Activated naive CD8-positive, alpha-beta T cell treated with anti-CD3 and anti-CD28 coated beads, Interleukin-2, amount 50 U/mL, for 24 hours (primary cell): Measurements from ENCODE around the gene NXNL1.

Experiments used
- ATAC-seq: fragments of 150-1000 bp; cut with Tn5 transposase; one replicate; pipeline ENCODE4 v1.10.0; 2021
- DNase-seq: peaks from one replicate; pipeline ENCODE4 v3.0.0; 2021
- H3K27ac Mint-ChIP-seq: one replicate; pipeline ENCODE4 v1.8.0; 2021; ENCODE audit warnings: mild to moderate bottlenecking, mixed read lengths
- H3K27me3 Mint-ChIP-seq: one replicate; pipeline ENCODE4 v1.8.0; 2021; ENCODE audit warnings: mixed read lengths
- H3K36me3 Mint-ChIP-seq: one replicate; pipeline ENCODE4 v1.8.0; 2021; ENCODE audit warnings: low read depth, mixed read lengths
- H3K4me1 Mint-ChIP-seq: one replicate; pipeline ENCODE4 v1.8.0; 2021; ENCODE audit warnings: mixed read lengths
- H3K4me3 Mint-ChIP-seq: one replicate; pipeline ENCODE4 v1.8.0; 2021; ENCODE audit warnings: mild to moderate bottlenecking, moderate library complexity, mixed read lengths
- H3K9me3 Mint-ChIP-seq: one replicate; pipeline ENCODE4 v1.8.0; 2021; ENCODE audit warnings: mixed read lengths

NXNL1 gene

GRCh38 chr19:17473041-17473440 is 12.3 kb upstream of the NXNL1 start:
- Mint-ChIP-seq H3K4me1 (peaks cover 24% of the 10 kb centered on the region), H3K4me3 (no peak overlapping the region), H3K9me3 (no peaks in the 10 kb centered on the region), H3K27me3 (no peaks in the 10 kb centered on the region), H3K36me3 (no peaks in the 10 kb centered on the region), H3K27ac (no peak overlapping the region)
- ATAC-seq (no peak), DNase-seq (no peak)

GRCh38 chr19:17471410-17472125 is 10.8 kb upstream of the NXNL1 start:
- DNase-seq (no peak), ATAC-seq (no peak)
- H3K27me3 Mint-ChIP-seq: no peaks in the 10 kb centered on the region
- H3K9me3 Mint-ChIP-seq: no peaks in the 10 kb centered on the region
- no peaks in the 10 kb centered on the region for H3K36me3 Mint-ChIP-seq
- peak overlapping the region; percentile 91 for H3K4me3 Mint-ChIP-seq
- H3K27ac Mint-ChIP-seq: no peak overlapping the region
- peaks cover 24% of the 10 kb centered on the region for H3K4me1 Mint-ChIP-seq

- peak; percentile 89 for ATAC-seq
- H3K4me1 Mint-ChIP-seq: peaks cover 30% of the 10 kb centered on the region
- H3K27me3 Mint-ChIP-seq: no peaks in the 10 kb centered on the region
- H3K36me3 Mint-ChIP-seq: no peaks in the 10 kb centered on the region
- peak within 1 kb of the TSS; percentile 91 for H3K4me3 Mint-ChIP-seq
- H3K27ac Mint-ChIP-seq: peak within 1 kb of the TSS; percentile 94
- no peaks in the 10 kb centered on the region for H3K9me3 Mint-ChIP-seq
- DNase-seq: peak; percentile 92
Observed at GRCh38 chr19:17470068-17470841, 9.5 kb upstream of the NXNL1 start, which contains the start of gene SLC27A1. Gene SLC27A1, plus strand, starts transcription at chr19:17470524. Its CDS starts 17 bp downstream, at chr19:17470541.

- peak; percentile 84 for DNase-seq
- H3K9me3 Mint-ChIP-seq: no peaks in the 10 kb centered on the region
- H3K27me3 Mint-ChIP-seq: no peaks in the 10 kb centered on the region
- peak overlapping the region; percentile 91 for H3K4me3 Mint-ChIP-seq
- peak overlapping the region; percentile 94 for H3K27ac Mint-ChIP-seq
- peaks cover 30% of the 10 kb centered on the region for H3K4me1 Mint-ChIP-seq
- H3K36me3 Mint-ChIP-seq: no peaks in the 10 kb centered on the region
- ATAC-seq: peak; percentile 84
Observed at GRCh38 chr19:17469481-17470067, 8.8 kb upstream of the NXNL1 start.

GRCh38 chr19:17469092-17469480 is 8.4 kb upstream of the NXNL1 start:
- H3K4me3 Mint-ChIP-seq: peak overlapping the region; percentile 91
- no peak overlapping the region for H3K27ac Mint-ChIP-seq
- no peaks in the 10 kb centered on the region for H3K9me3 Mint-ChIP-seq
- ATAC-seq: no peak
- no peaks in the 10 kb centered on the region for H3K36me3 Mint-ChIP-seq
- DNase-seq: no peak
- H3K27me3 Mint-ChIP-seq: no peaks in the 10 kb centered on the region
- H3K4me1 Mint-ChIP-seq: peaks cover 30% of the 10 kb centered on the region

- DNase-seq: no peak
- H3K27ac Mint-ChIP-seq: no peak overlapping the region
- ATAC-seq: no peak
- H3K4me3 Mint-ChIP-seq: peak overlapping the region; percentile 91
- H3K36me3 Mint-ChIP-seq: no peaks in the 10 kb centered on the region
- H3K27me3 Mint-ChIP-seq: no peaks in the 10 kb centered on the region
- no peaks in the 10 kb centered on the region for H3K9me3 Mint-ChIP-seq
- H3K4me1 Mint-ChIP-seq: peaks cover 30% of the 10 kb centered on the region
Observed at GRCh38 chr19:17468302-17469091, 7.8 kb upstream of the NXNL1 start.

- Mint-ChIP-seq H3K9me3 (no peaks in the 10 kb centered on the region), H3K27me3 (no peaks in the 10 kb centered on the region), H3K27ac (no peak overlapping the region), H3K4me3 (no peak overlapping the region), H3K36me3 (no peaks in the 10 kb centered on the region), H3K4me1 (peaks cover 22% of the 10 kb centered on the region)
- no peak for ATAC-seq
- no peak for DNase-seq
Observed at GRCh38 chr19:17467471-17468301, 7.0 kb upstream of the NXNL1 start.

GRCh38 chr19:17466487-17466850 is 5.7 kb upstream of the NXNL1 start:
- no peak for DNase-seq
- H3K27ac Mint-ChIP-seq: no peak overlapping the region
- H3K9me3 Mint-ChIP-seq: no peaks in the 10 kb centered on the region
- no peak for ATAC-seq
- H3K4me1 Mint-ChIP-seq: peaks cover 22% of the 10 kb centered on the region
- H3K27me3 Mint-ChIP-seq: no peaks in the 10 kb centered on the region
- no peaks in the 10 kb centered on the region for H3K36me3 Mint-ChIP-seq
- no peak overlapping the region for H3K4me3 Mint-ChIP-seq

GRCh38 chr19:17458970-17459369 is 1.8 kb downstream of the NXNL1 start:
- no peak overlapping the region for H3K4me3 Mint-ChIP-seq
- DNase-seq: no peak
- peaks cover 43% of the 10 kb centered on the region for H3K27me3 Mint-ChIP-seq
- no peaks in the 10 kb centered on the region for H3K36me3 Mint-ChIP-seq
- H3K27ac Mint-ChIP-seq: no peak overlapping the region
- H3K9me3 Mint-ChIP-seq: no peaks in the 10 kb centered on the region
- no peaks in the 10 kb centered on the region for H3K4me1 Mint-ChIP-seq
- ATAC-seq: no peak

- H3K27ac Mint-ChIP-seq: no peak overlapping the region
- DNase-seq (no peak), ATAC-seq (no peak)
- no peak overlapping the region for H3K4me3 Mint-ChIP-seq
- peaks cover 49% of the 10 kb centered on the region for H3K27me3 Mint-ChIP-seq
- H3K36me3 Mint-ChIP-seq: no peaks in the 10 kb centered on the region
- no peaks in the 10 kb centered on the region for H3K9me3 Mint-ChIP-seq
- H3K4me1 Mint-ChIP-seq: peaks cover 4% of the 10 kb centered on the region
Observed at GRCh38 chr19:17457616-17458015, 3.1 kb downstream of the NXNL1 start.

- Mint-ChIP-seq H3K9me3 (no peaks in the 10 kb centered on the region), H3K36me3 (no peaks in the 10 kb centered on the region), H3K4me1 (peaks cover 8% of the 10 kb centered on the region), H3K4me3 (no peak overlapping the region), H3K27me3 (peaks cover 49% of the 10 kb centered on the region), H3K27ac (no peak overlapping the region)
- DNase-seq: no peak
- no peak for ATAC-seq
Observed at GRCh38 chr19:17456127-17456526, 4.6 kb downstream of the NXNL1 start.

- ATAC-seq (no peak), DNase-seq (no peak)
- H3K27ac Mint-ChIP-seq: no peak overlapping the region
- H3K4me1 Mint-ChIP-seq: peaks cover 14% of the 10 kb centered on the region
- peaks cover 49% of the 10 kb centered on the region for H3K27me3 Mint-ChIP-seq
- no peaks in the 10 kb centered on the region for H3K36me3 Mint-ChIP-seq
- H3K9me3 Mint-ChIP-seq: no peaks in the 10 kb centered on the region
- H3K4me3 Mint-ChIP-seq: no peak overlapping the region
Observed at GRCh38 chr19:17455308-17456123, 5.2 kb downstream of the NXNL1 start.

GRCh38 chr19:17454576-17455071 is 6.1 kb downstream of the NXNL1 start:
- Mint-ChIP-seq H3K36me3 (no peaks in the 10 kb centered on the region), H3K27ac (no peak overlapping the region), H3K27me3 (peaks cover 46% of the 10 kb centered on the region), H3K4me1 (peaks cover 22% of the 10 kb centered on the region), H3K9me3 (no peaks in the 10 kb centered on the region), H3K4me3 (no peak overlapping the region)
- no peak for ATAC-seq
- no peak for DNase-seq
